ENCODE data around the gene MYO1B. TPM values are rescaled to one million over a fixed set of nuclear protein-coding genes. Genes with fewer than 3 reads are reported as not detected.

The MYO1B gene
- total RNA-seq, 1 donor from 2014 or later, result 16.4 TPM

DNA sequence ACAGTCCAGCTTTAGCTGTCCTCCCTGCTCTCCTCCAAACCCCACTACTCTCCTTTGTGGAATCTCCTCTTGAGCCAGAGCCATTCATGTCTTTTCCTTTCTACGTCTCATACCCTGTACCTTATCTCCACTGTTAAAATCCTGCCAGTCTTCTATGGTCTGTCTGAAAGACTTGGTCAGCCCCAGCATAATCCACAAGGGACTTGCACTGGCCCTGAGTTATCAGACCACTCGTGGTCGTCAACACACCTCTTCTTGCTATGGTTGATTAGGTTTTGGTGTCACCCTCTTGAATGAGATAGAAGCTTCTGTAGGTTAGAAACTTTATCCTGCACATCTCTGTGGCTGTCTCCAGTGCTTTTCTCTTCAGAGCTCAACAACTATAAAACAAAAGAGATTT, 56.8 kb downstream of the MYO1B start:
- no peaks in the 10 kb centered on the region for H3K4me1 Mint-ChIP-seq
- DNase-seq, result no peak
- intact Hi-C loops (cut with micrococcal nuclease), result loop anchor here (1.0 kb wide), 1 partner anchor 137 kb away; no protein-coding TSS in a partner anchor
- no peak overlapping the region for H3K27ac Mint-ChIP-seq
- H3K36me3 Mint-ChIP-seq (ENCODE audit: low read depth), result no peaks in the 10 kb centered on the region
- H3K27me3 Mint-ChIP-seq, result no peaks in the 10 kb centered on the region
- no peaks in the 10 kb centered on the region for H3K9me3 Mint-ChIP-seq
- no peak overlapping the region for H3K4me3 Mint-ChIP-seq

GRCh38 chr2:191302459-191303139, 57.4 kb downstream of the MYO1B start:
- DNase-seq, result peak; percentile 68
- intact Hi-C loops (cut with micrococcal nuclease), result loop anchor here (1.0 kb wide), 1 partner anchor 137 kb away; no protein-coding TSS in a partner anchor
- H3K4me3 Mint-ChIP-seq, result no peak overlapping the region
- no peak overlapping the region for H3K27ac Mint-ChIP-seq
- H3K36me3 Mint-ChIP-seq (ENCODE audit: low read depth), result no peaks in the 10 kb centered on the region
- H3K9me3 Mint-ChIP-seq, result no peaks in the 10 kb centered on the region
- no peaks in the 10 kb centered on the region for H3K4me1 Mint-ChIP-seq
- H3K27me3 Mint-ChIP-seq, result no peaks in the 10 kb centered on the region

DNA sequence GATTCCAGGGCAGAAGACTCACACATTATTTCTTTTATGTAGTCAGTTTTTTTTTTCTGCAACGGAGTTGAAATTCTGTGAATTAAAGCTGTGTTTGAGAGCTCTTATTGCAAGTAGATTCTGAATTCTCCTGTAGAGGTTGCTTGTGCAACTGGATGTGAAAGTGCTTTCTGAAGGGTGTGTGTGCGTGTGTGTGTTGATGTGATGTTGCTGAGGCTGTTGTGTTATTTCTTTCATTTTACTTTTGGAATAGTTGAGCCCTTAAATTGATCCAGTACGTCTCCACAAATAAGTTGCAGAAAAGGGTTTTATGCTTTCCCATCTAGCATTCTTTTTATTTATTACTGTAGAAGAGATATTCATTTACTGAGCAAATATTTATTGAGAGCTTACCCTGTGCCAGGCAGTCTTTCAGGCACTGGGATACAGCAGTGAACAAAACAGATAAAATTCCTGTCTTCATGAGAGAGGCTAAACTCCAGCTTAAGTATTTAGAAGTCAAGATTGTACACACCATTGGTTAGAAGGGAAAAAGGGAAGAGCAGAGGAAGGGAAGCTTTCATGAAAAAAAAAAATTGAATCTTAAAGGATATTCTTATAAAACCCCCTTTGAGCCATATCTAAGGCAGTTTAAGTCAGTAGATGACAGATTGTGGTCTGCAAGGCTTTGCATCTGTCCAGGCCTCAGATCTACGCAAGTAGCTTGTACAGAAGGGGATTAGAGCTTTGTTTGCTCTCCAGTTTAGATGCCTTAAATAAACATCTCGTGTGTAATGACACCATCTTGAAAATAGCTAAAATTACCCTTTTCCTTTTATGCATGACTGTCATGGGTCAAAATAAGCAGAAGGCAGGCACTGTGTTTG, 58.2 kb downstream of the MYO1B start:
- intact Hi-C loops (cut with micrococcal nuclease), result no loop called here
- no peak for DNase-seq
- no peaks in the 10 kb centered on the region for H3K27me3 Mint-ChIP-seq
- no peaks in the 10 kb centered on the region for H3K4me1 Mint-ChIP-seq
- H3K4me3 Mint-ChIP-seq, result no peak overlapping the region
- no peaks in the 10 kb centered on the region for H3K9me3 Mint-ChIP-seq
- no peak overlapping the region for H3K27ac Mint-ChIP-seq
- H3K36me3 Mint-ChIP-seq (ENCODE audit: low read depth), result no peaks in the 10 kb centered on the region

GRCh38 chr2:191304939-191305875, 60.0 kb downstream of the MYO1B start:
- intact Hi-C loops (cut with micrococcal nuclease), result no loop called here
- no peaks in the 10 kb centered on the region for H3K36me3 Mint-ChIP-seq (ENCODE audit: low read depth)
- H3K4me3 Mint-ChIP-seq, result no peak overlapping the region
- no peak for DNase-seq
- no peaks in the 10 kb centered on the region for H3K27me3 Mint-ChIP-seq
- no peaks in the 10 kb centered on the region for H3K4me1 Mint-ChIP-seq
- no peak overlapping the region for H3K27ac Mint-ChIP-seq
- H3K9me3 Mint-ChIP-seq, result no peaks in the 10 kb centered on the region

- Mint-ChIP-seq H3K36me3 (ENCODE audit: low read depth) (no peaks in the 10 kb centered on the region), H3K9me3 (no peaks in the 10 kb centered on the region), H3K4me3 (no peak overlapping the region), H3K4me1 (no peaks in the 10 kb centered on the region), H3K27me3 (no peaks in the 10 kb centered on the region), H3K27ac (no peak overlapping the region)
- DNase-seq, result no peak
- intact Hi-C loops (cut with micrococcal nuclease), result no loop called here
Observed at GRCh38 chr2:191308026-191308425, 62.8 kb downstream of the MYO1B start.

DNA sequence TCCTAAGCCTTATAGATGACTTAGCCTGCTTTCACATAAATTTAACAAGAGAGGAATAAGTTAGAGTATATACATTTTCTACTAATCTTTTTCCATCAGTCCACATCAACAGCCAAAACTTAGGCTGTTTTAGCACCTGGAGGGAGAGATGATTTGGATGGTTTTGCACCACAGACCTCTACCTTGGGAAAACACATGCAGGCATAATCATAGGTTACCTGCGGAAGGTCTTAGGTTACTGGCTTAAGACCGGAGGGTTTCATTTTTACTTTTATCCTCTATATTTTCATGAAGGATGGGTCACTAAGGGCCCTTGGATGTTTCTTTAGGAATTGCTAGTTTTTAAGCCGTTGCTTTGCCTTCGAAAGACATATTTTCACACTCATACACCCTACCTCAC, 66.0 kb downstream of the MYO1B start:
- H3K4me3 Mint-ChIP-seq, result no peak overlapping the region
- H3K27ac Mint-ChIP-seq, result no peak overlapping the region
- no peaks in the 10 kb centered on the region for H3K4me1 Mint-ChIP-seq

DNA sequence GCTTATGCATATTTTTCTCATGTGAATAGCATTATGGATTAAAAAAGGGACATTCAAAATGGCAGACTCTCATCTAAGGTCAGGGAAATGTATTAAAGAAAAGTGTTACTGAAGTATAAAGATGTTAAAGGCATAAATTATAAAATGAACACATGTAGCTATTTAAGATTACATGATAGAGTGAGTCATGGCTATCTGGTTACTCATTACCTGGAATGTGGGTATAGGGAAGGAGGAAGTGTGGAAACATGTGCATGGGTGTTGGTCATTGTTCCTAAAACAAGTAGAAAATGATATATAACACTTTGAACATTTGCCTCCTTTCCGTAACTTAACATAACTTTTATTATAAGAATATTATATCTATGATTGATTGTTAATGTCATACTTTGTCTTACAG, 66.4 kb downstream of the MYO1B start:
- Mint-ChIP-seq H3K27me3 (peaks cover 2% of the 10 kb centered on the region), H3K36me3 (ENCODE audit: low read depth) (no peaks in the 10 kb centered on the region), H3K9me3 (no peaks in the 10 kb centered on the region), H3K27ac (no peak overlapping the region), H3K4me1 (no peaks in the 10 kb centered on the region), H3K4me3 (no peak overlapping the region)
- DNase-seq, result no peak
- intact Hi-C loops (cut with micrococcal nuclease), result no loop called here

More for the DNA sequence above, 66.0 kb downstream of the MYO1B start:
- intact Hi-C loops (cut with micrococcal nuclease), result no loop called here
- Mint-ChIP-seq H3K9me3 (no peaks in the 10 kb centered on the region), H3K27me3 (peaks cover 2% of the 10 kb centered on the region), H3K36me3 (ENCODE audit: low read depth) (no peaks in the 10 kb centered on the region)
- no peak for DNase-seq

- Mint-ChIP-seq H3K4me3 (no peak overlapping the region), H3K27ac (no peak overlapping the region), H3K27me3 (peaks cover 2% of the 10 kb centered on the region), H3K36me3 (ENCODE audit: low read depth) (no peaks in the 10 kb centered on the region), H3K4me1 (no peaks in the 10 kb centered on the region), H3K9me3 (no peaks in the 10 kb centered on the region)
- intact Hi-C loops (cut with micrococcal nuclease), result no loop called here
- DNase-seq, result no peak
Observed at GRCh38 chr2:191312163-191312562, 67.0 kb downstream of the MYO1B start.

GRCh38 chr2:191312662-191313061, 67.5 kb downstream of the MYO1B start:
- Mint-ChIP-seq H3K9me3 (no peaks in the 10 kb centered on the region), H3K4me3 (no peak overlapping the region), H3K27me3 (peaks cover 2% of the 10 kb centered on the region), H3K4me1 (no peaks in the 10 kb centered on the region), H3K27ac (no peak overlapping the region), H3K36me3 (ENCODE audit: low read depth) (no peaks in the 10 kb centered on the region)
- DNase-seq, result no peak
- intact Hi-C loops (cut with micrococcal nuclease), result no loop called here

DNA sequence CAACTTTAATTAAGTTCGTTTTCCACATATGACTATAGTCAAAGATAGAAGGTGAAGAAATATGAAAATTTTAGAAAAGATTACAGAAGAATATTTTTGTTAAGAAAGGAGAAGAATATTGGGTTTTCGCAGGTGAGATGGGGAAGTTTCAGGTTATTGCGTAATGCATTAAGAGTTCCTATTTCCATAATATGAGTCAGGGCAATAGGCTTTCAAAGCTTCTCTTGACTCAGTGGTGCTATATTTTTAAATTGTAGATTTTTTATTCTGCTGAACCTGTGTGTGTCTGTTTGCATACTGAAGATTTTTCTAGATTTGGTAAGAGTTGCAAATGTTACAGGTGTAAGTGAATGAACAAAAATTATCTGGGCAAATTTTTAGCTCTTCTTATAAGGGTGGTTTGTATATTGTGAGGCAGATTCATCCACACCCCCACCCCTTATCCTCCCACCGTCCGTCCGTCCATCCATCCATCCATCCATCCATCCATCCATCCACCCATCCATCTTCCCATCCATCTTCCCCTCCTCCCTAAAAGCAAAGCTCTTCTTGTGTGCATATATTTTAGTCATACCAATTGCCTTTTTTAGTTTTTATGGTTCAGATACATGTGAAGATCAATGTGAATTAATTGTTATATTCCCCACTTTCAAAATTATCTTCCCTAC, 69.6 kb downstream of the MYO1B start:
- Mint-ChIP-seq H3K27ac (no peak overlapping the region), H3K4me1 (no peaks in the 10 kb centered on the region), H3K36me3 (ENCODE audit: low read depth) (no peaks in the 10 kb centered on the region), H3K9me3 (no peaks in the 10 kb centered on the region), H3K27me3 (peaks cover 2% of the 10 kb centered on the region), H3K4me3 (no peak overlapping the region)
- DNase-seq, result no peak
- intact Hi-C loops (cut with micrococcal nuclease), result no loop called here

- Mint-ChIP-seq H3K4me3 (no peak overlapping the region), H3K27me3 (peaks cover 2% of the 10 kb centered on the region), H3K36me3 (ENCODE audit: low read depth) (no peaks in the 10 kb centered on the region), H3K27ac (no peak overlapping the region), H3K9me3 (no peaks in the 10 kb centered on the region), H3K4me1 (no peaks in the 10 kb centered on the region)
- intact Hi-C loops (cut with micrococcal nuclease), result no loop called here
- DNase-seq, result no peak
Observed at GRCh38 chr2:191315365-191315752, 70.2 kb downstream of the MYO1B start.

DNA sequence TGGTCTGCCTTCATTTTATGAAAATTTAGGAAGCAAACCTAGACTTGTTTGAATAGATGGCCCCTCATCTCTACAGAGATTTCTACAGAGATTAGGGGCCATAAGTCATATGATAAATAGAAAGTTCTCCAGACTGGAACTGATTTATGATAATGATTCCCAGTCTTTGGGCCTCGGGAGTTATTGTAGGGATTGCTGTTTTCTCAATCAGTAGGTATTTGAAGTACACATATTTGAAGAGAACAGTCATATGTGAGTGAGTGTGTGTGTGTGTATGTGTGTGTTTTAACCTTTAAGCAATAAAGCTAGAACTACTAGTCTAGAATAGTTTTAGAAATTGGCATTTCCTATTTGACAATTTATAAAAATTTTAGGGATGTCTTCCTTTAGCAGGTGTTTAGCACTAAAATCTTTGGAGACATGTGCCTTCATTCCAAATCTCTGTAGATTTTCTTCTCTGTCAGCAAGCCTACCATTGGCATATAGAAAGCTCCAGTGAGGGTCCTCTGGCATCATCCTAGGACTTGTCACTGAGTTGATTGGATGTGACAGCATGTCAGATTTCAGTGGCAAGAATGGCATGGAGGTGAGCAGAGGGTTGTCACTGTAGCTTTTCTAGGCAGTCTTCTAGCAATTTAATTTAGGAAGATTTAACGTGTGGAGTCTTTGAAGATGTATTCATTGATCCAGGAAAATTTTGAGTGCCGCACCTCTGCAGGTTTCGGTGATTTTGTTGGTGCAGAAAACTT, 71.2 kb downstream of the MYO1B start:
- no peaks in the 10 kb centered on the region for H3K36me3 Mint-ChIP-seq (ENCODE audit: low read depth)
- peaks cover under 1% of the 10 kb centered on the region for H3K4me1 Mint-ChIP-seq
- intact Hi-C loops (cut with micrococcal nuclease), result no loop called here
- no peak overlapping the region for H3K27ac Mint-ChIP-seq
- DNase-seq, result no peak
- no peak overlapping the region for H3K4me3 Mint-ChIP-seq
- no peaks in the 10 kb centered on the region for H3K9me3 Mint-ChIP-seq
- peaks cover 2% of the 10 kb centered on the region for H3K27me3 Mint-ChIP-seq

Measured in activated CD4-positive, alpha-beta T cell treated with anti-CD3 and anti-CD28 coated beads, Interleukin-2, amount 10 ng/mL, durations not matched to agents 24 days and 14 days (primary cell).